Trophoblast cell (in vitro differentiated cells and primary cell): ENCODE data around the gene FGF18.

Source experiments
- DNase-seq, 2 donors: peaks; one replicate each; pipeline ENCODE4 v3.0.0-alpha.2; 2016
- H2AFZ ChIP-seq: 2 replicates; pipeline ENCODE4 v1.6.1; 2013; ENCODE audit warnings: low read length, moderate library complexity, mild to moderate bottlenecking; ENCODE audit not compliant: insufficient read depth, poor library complexity
- H2AK5ac ChIP-seq: 2 replicates; pipeline ENCODE4 v1.6.1; 2013; ENCODE audit warnings: mild to moderate bottlenecking, low read length
- H2BK120ac ChIP-seq: 2 replicates; pipeline ENCODE4 v1.6.1; 2013; ENCODE audit warnings: low read length, mild to moderate bottlenecking, moderate library complexity; ENCODE audit not compliant: insufficient read depth, poor library complexity
- H2BK12ac ChIP-seq: 2 replicates; pipeline ENCODE4 v1.6.1; 2013; ENCODE audit warnings: mild to moderate bottlenecking, low read length, moderate library complexity
- H2BK5ac ChIP-seq: 2 replicates; pipeline ENCODE4 v1.6.1; 2013; ENCODE audit warnings: low read length, low read depth, moderate library complexity, mild to moderate bottlenecking; ENCODE audit not compliant: poor library complexity
- H3K14ac ChIP-seq: 2 replicates; pipeline ENCODE4 v1.6.1; 2013; ENCODE audit warnings: mild to moderate bottlenecking, low read length
- H3K18ac ChIP-seq: 2 replicates; pipeline ENCODE4 v1.6.1; 2013; ENCODE audit warnings: mild to moderate bottlenecking, low read length
- H3K23ac ChIP-seq: 2 replicates; pipeline ENCODE4 v1.6.1; 2013; ENCODE audit warnings: low read length
- H3K27ac ChIP-seq: 2 replicates; pipeline ENCODE4 v1.5.1; 2013; ENCODE audit warnings: low read depth, mild to moderate bottlenecking, inconsistent platforms, low read length, moderate library complexity
- H3K27me3 ChIP-seq: 2 replicates; pipeline ENCODE4 v1.6.1; 2013; ENCODE audit warnings: inconsistent platforms, mild to moderate bottlenecking, low read length, moderate library complexity; ENCODE audit not compliant: insufficient read depth
- H3K36me3 ChIP-seq, 2 experiments: 1 replicate in 1 of 2; 2 replicates in 1 of 2; pipeline ENCODE4 v1.6.1; 2013; ENCODE audit warnings: low read length in 2 of 2, mild to moderate bottlenecking in 2 of 2, moderate library complexity in 1 of 2; ENCODE audit not compliant: insufficient read depth in 2 of 2, control insufficient read depth in 1 of 2
- H3K4ac ChIP-seq: 2 replicates; pipeline ENCODE4 v1.6.1; 2013; ENCODE audit warnings: low read depth, mild to moderate bottlenecking, low read length, moderate library complexity
- H3K4me1 ChIP-seq, 2 experiments: 1 replicate in 1 of 2; 2 replicates in 1 of 2; pipeline ENCODE4 v1.6.1; 2013; ENCODE audit warnings: low read length in 2 of 2, mild to moderate bottlenecking in 2 of 2, moderate library complexity in 1 of 2; ENCODE audit not compliant: insufficient read depth in 2 of 2, control insufficient read depth in 1 of 2
- H3K4me2 ChIP-seq: 2 replicates; pipeline ENCODE4 v1.6.1; 2013; ENCODE audit warnings: inconsistent platforms, mild to moderate bottlenecking, low read length, moderate library complexity
- H3K4me3 ChIP-seq: 2 replicates; pipeline ENCODE4 v1.5.1; 2013; ENCODE audit warnings: mild to moderate bottlenecking, low read depth, low read length, inconsistent platforms
- H3K79me1 ChIP-seq: one replicate; pipeline ENCODE4 v1.6.1; 2013; ENCODE audit warnings: low read length
- H3K79me2 ChIP-seq: 2 replicates; pipeline ENCODE4 v1.6.1; 2013; ENCODE audit warnings: low read length, mild to moderate bottlenecking; ENCODE audit not compliant: control insufficient read depth, insufficient read depth, poor library complexity
- H3K9ac ChIP-seq: 2 replicates; pipeline ENCODE4 v1.6.1; 2013; ENCODE audit warnings: mild to moderate bottlenecking, low read length
- H3K9me3 ChIP-seq: 2 replicates; pipeline ENCODE4 v1.6.1; 2013; ENCODE audit warnings: low read depth, mild to moderate bottlenecking, control low read depth, inconsistent platforms, low read length; ENCODE audit not compliant: insufficient read depth
- H4K12ac ChIP-seq: 2 replicates; pipeline ENCODE4 v1.6.1; 2013; ENCODE audit warnings: low read depth, mild to moderate bottlenecking, low read length, moderate library complexity
- H4K8ac ChIP-seq: 2 replicates; pipeline ENCODE4 v1.6.1; 2013; ENCODE audit warnings: low read depth, mild to moderate bottlenecking, low read length, moderate library complexity
- H4K91ac ChIP-seq: one replicate; pipeline ENCODE4 v1.6.1; 2013; ENCODE audit warnings: low read depth, mild to moderate bottlenecking, low read length, moderate library complexity
- WGBS: extraction: QIAGEN DNeasy Blood & Tissue Kit; methylation state at CpG from one replicate; pipeline ENCODE4 v1.1.7; 2013; ENCODE audit warnings: missing lambda C conversion rate; ENCODE audit not compliant: insufficient read length, insufficient coverage; ENCODE audit errors: extremely low coverage; 5-methylcytosine and 5-hydroxymethylcytosine counted together

Gene FGF18

GRCh38 chr5:171422495-171422894 is 3.0 kb downstream of the FGF18 start:
- Histone ChIP-seq H3K9ac (no peak overlapping the region), H2AFZ (no peak overlapping the region), H3K27me3 (peaks cover 33% of the 10 kb centered on the region), H3K4ac (no peak overlapping the region), H4K12ac (no peak overlapping the region), H3K4me1 (peaks cover 8 to 12% of the 10 kb centered on the region in 2 experiments), H3K23ac (no peak overlapping the region), H3K79me1 (no peaks in the 10 kb centered on the region), H3K4me3 (no peak overlapping the region), H2BK12ac (no peak overlapping the region), H3K79me2 (no peaks in the 10 kb centered on the region), H3K18ac (no peak overlapping the region), H4K91ac (no peak overlapping the region), H4K8ac (no peak overlapping the region), H2BK5ac (no peak overlapping the region), H2AK5ac (no peak overlapping the region), H3K14ac (no peak overlapping the region), H3K27ac (no peak overlapping the region), H3K36me3 (no peaks in the 10 kb centered on the region), H2BK120ac (no peak overlapping the region), H3K9me3 (peaks cover 3% of the 10 kb centered on the region), H3K4me2 (no peak overlapping the region)
- no CpG with 5 or more reads among the region's 2 CpGs for WGBS
- DNase-seq = no peak

- Histone ChIP-seq H3K23ac (no peak overlapping the region), H3K27ac (no peak overlapping the region), H3K27me3 (peaks cover 33% of the 10 kb centered on the region), H2BK120ac (no peak overlapping the region), H3K79me2 (no peaks in the 10 kb centered on the region), H3K36me3 (no peaks in the 10 kb centered on the region), H2AFZ (no peak overlapping the region), H2BK12ac (no peak overlapping the region), H3K4me3 (no peak overlapping the region), H4K91ac (no peak overlapping the region), H3K79me1 (no peaks in the 10 kb centered on the region), H4K8ac (no peak overlapping the region), H3K9me3 (peaks cover 3% of the 10 kb centered on the region), H2BK5ac (no peak overlapping the region), H3K4me2 (no peak overlapping the region), H3K4ac (no peak overlapping the region), H2AK5ac (no peak overlapping the region), H4K12ac (no peak overlapping the region), H3K9ac (no peak overlapping the region), H3K18ac (no peak overlapping the region), H3K4me1 (peaks cover 8 to 12% of the 10 kb centered on the region in 2 experiments), H3K14ac (no peak overlapping the region)
- WGBS = no CpG with 5 or more reads among the region's 26 CpGs
- no peak for DNase-seq
These were observed 3.6 kb downstream of the FGF18 start for GRCh38 chr5:171422902-171423663.

- H2AFZ ChIP-seq = no peak overlapping the region
- DNase-seq = no peak
- H4K91ac ChIP-seq = no peak overlapping the region
- no peak overlapping the region for H3K4me2 ChIP-seq
- H2BK120ac ChIP-seq = no peak overlapping the region
- no peak overlapping the region for H3K18ac ChIP-seq
- H4K8ac ChIP-seq = no peak overlapping the region
- H3K27ac ChIP-seq = no peak overlapping the region
- no peak overlapping the region for H4K12ac ChIP-seq
- no peak overlapping the region for H3K23ac ChIP-seq
- no peak overlapping the region for H3K9ac ChIP-seq
- H3K79me1 ChIP-seq = no peaks in the 10 kb centered on the region
- H2BK5ac ChIP-seq = no peak overlapping the region
- H3K4ac ChIP-seq = no peak overlapping the region
- no peak overlapping the region for H3K4me3 ChIP-seq
- H3K27me3 ChIP-seq = peaks cover 25% of the 10 kb centered on the region
- no CpG with 5 or more reads among the region's 5 CpGs for WGBS
- H3K14ac ChIP-seq = no peak overlapping the region
- H2BK12ac ChIP-seq = no peak overlapping the region
- H3K79me2 ChIP-seq = no peaks in the 10 kb centered on the region
- H3K4me1 ChIP-seq = peaks cover under 1 to 4% of the 10 kb centered on the region in 2 experiments
- H3K36me3 ChIP-seq = no peaks in the 10 kb centered on the region
- H2AK5ac ChIP-seq = no peak overlapping the region
- H3K9me3 ChIP-seq = peaks cover 3% of the 10 kb centered on the region
These were observed 5.3 kb downstream of the FGF18 start for GRCh38 chr5:171424726-171425125.

DNA sequence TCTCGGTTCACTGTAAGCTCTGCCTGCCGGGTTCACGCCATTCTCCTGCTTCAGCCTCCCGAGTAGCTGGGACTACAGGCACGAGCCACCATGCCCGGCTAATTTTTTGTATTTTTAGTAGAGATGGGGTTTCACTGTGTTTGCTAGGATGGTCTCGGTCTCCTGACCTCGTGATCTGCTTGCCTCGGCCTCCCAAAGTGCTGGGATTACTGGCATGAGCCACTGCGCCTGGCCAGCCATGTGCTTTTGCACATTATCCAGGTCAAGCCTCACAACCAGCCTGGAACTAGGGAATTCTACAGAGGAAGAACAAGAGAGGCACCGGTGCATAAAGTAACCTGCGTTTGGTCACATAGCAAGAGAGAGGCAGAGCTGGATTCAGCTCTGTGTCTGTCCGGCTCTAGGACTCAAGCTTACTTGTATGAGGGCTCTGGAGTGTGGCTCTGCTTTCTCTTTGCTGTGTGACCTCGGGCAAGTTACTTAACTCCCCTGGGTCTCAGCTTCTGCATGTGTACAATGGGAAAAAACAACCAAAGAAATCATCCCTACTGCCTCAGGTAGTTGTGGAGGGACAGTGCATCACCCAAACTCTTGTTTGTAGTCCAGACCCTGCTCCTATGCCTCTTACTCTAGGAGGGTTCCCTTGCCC is 6.3 kb downstream of the FGF18 start:
- no peak overlapping the region for H3K23ac ChIP-seq
- H4K8ac ChIP-seq = no peak overlapping the region
- H3K4me2 ChIP-seq = no peak overlapping the region
- no peak overlapping the region for H3K4ac ChIP-seq
- no peaks in the 10 kb centered on the region for H3K79me2 ChIP-seq
- H3K18ac ChIP-seq = no peak overlapping the region
- H3K9me3 ChIP-seq = peaks cover 3% of the 10 kb centered on the region
- no peak overlapping the region for H2AFZ ChIP-seq
- no CpG with 5 or more reads among the region's 14 CpGs for WGBS
- H2BK5ac ChIP-seq = no peak overlapping the region
- no peak for DNase-seq
- H2AK5ac ChIP-seq = no peak overlapping the region
- H3K36me3 ChIP-seq = no peaks in the 10 kb centered on the region
- H3K79me1 ChIP-seq = no peaks in the 10 kb centered on the region
- no peak overlapping the region for H3K9ac ChIP-seq
- H3K14ac ChIP-seq = no peak overlapping the region
- peaks cover 0 to 2% of the 10 kb centered on the region in 2 experiments for H3K4me1 ChIP-seq
- no peak overlapping the region for H3K4me3 ChIP-seq
- no peak overlapping the region for H3K27ac ChIP-seq
- H2BK12ac ChIP-seq = no peak overlapping the region
- H2BK120ac ChIP-seq = no peak overlapping the region
- peaks cover 15% of the 10 kb centered on the region for H3K27me3 ChIP-seq
- H4K91ac ChIP-seq = no peak overlapping the region
- no peak overlapping the region for H4K12ac ChIP-seq
